ENCODE measurements around the gene PCGF3.
"Not testable (repeated sequence)": the region's sequence is repeated elsewhere in the genome, so short reads cannot be mapped to it uniquely, and the experiment has no call there.

Gene PCGF3

GRCh38 chr4:700587-701264 lies 4.9 kb upstream of the PCGF3 start:
- Mint-ChIP-seq H3K27me3 (no peaks in the 10 kb centered on the region), H3K4me3 (no peak overlapping the region), H3K36me3 (ENCODE audit: low read depth) (no peaks in the 10 kb centered on the region), H3K4me1 (ENCODE audit: low read depth) (peaks cover 18% of the 10 kb centered on the region), H3K9me3 (no peaks in the 10 kb centered on the region), H3K27ac (no peak overlapping the region)
- DNase-seq = no peak

- Mint-ChIP-seq H3K9me3 (no peaks in the 10 kb centered on the region), H3K27ac (no peak overlapping the region), H3K4me1 (ENCODE audit: low read depth) (peaks cover 18% of the 10 kb centered on the region), H3K27me3 (no peaks in the 10 kb centered on the region), H3K4me3 (no peak overlapping the region), H3K36me3 (ENCODE audit: low read depth) (no peaks in the 10 kb centered on the region)
- DNase-seq = no peak
Observed at GRCh38 chr4:702618-703048, 3.0 kb upstream of the PCGF3 start.

GRCh38 chr4:703336-704197 lies 2.1 kb upstream of the PCGF3 start:
- DNase-seq = no peak
- no peaks in the 10 kb centered on the region for H3K27me3 Mint-ChIP-seq
- H3K36me3 Mint-ChIP-seq (ENCODE audit: low read depth) = no peaks in the 10 kb centered on the region
- no peaks in the 10 kb centered on the region for H3K9me3 Mint-ChIP-seq
- no peak overlapping the region for H3K4me3 Mint-ChIP-seq
- H3K27ac Mint-ChIP-seq = no peak overlapping the region
- peaks cover 21% of the 10 kb centered on the region for H3K4me1 Mint-ChIP-seq (ENCODE audit: low read depth)

GRCh38 chr4:704198-704891 lies 1.3 kb upstream of the PCGF3 start:
- DNase-seq = no peak
- no peaks in the 10 kb centered on the region for H3K27me3 Mint-ChIP-seq
- H3K27ac Mint-ChIP-seq = no peak overlapping the region
- H3K4me1 Mint-ChIP-seq (ENCODE audit: low read depth) = peaks cover 23% of the 10 kb centered on the region
- no peaks in the 10 kb centered on the region for H3K36me3 Mint-ChIP-seq (ENCODE audit: low read depth)
- H3K4me3 Mint-ChIP-seq = no peak overlapping the region
- no peaks in the 10 kb centered on the region for H3K9me3 Mint-ChIP-seq

GRCh38 chr4:704971-705277 lies 708 bp upstream of the PCGF3 start:
- DNase-seq = no peak
- no peaks in the 10 kb centered on the region for H3K27me3 Mint-ChIP-seq
- H3K4me3 Mint-ChIP-seq = no peak overlapping the region
- H3K4me1 Mint-ChIP-seq (ENCODE audit: low read depth) = peaks cover 24% of the 10 kb centered on the region
- H3K9me3 Mint-ChIP-seq = no peaks in the 10 kb centered on the region
- no peak overlapping the region for H3K27ac Mint-ChIP-seq
- no peaks in the 10 kb centered on the region for H3K36me3 Mint-ChIP-seq (ENCODE audit: low read depth)

GRCh38 chr4:706083-706633 lies 526 bp downstream of the PCGF3 start:
- not testable (repeated sequence) for H3K36me3 Mint-ChIP-seq (ENCODE audit: low read depth)

GRCh38 chr4:706834-707598 lies 1.4 kb downstream of the PCGF3 start:
- Mint-ChIP-seq H3K27ac (no peak overlapping the region), H3K4me1 (ENCODE audit: low read depth) (peaks cover 22% of the 10 kb centered on the region)

More at GRCh38 chr4:706083-706633, 526 bp downstream of the PCGF3 start:
- not testable (repeated sequence) for DNase-seq, H3K27ac Mint-ChIP-seq, H3K9me3 Mint-ChIP-seq, H3K27me3 Mint-ChIP-seq
- Mint-ChIP-seq H3K4me1 (ENCODE audit: low read depth) (peaks cover 21% of the 10 kb centered on the region), H3K4me3 (peak overlapping the region; percentile 60)

GRCh38 chr4:707929-708630 lies 2.4 kb downstream of the PCGF3 start:
- peaks cover 23% of the 10 kb centered on the region for H3K4me1 Mint-ChIP-seq (ENCODE audit: low read depth)
- no peak overlapping the region for H3K4me3 Mint-ChIP-seq
- H3K36me3 Mint-ChIP-seq (ENCODE audit: low read depth) = peaks cover 6% of the 10 kb centered on the region
- H3K27me3 Mint-ChIP-seq = no peaks in the 10 kb centered on the region
- H3K27ac Mint-ChIP-seq = peak overlapping the region; percentile 77
- no peak for DNase-seq
- H3K9me3 Mint-ChIP-seq = no peaks in the 10 kb centered on the region

More at GRCh38 chr4:706834-707598, 1.4 kb downstream of the PCGF3 start:
- no peak for DNase-seq
- Mint-ChIP-seq H3K9me3 (no peaks in the 10 kb centered on the region), H3K4me3 (peak overlapping the region; percentile 27), H3K27me3 (no peaks in the 10 kb centered on the region), H3K36me3 (ENCODE audit: low read depth) (peaks cover 6% of the 10 kb centered on the region)

- no peak overlapping the region for H3K27ac Mint-ChIP-seq
- no peaks in the 10 kb centered on the region for H3K27me3 Mint-ChIP-seq
- peaks cover 23% of the 10 kb centered on the region for H3K4me1 Mint-ChIP-seq (ENCODE audit: low read depth)
Observed at GRCh38 chr4:708631-708933, 3.0 kb downstream of the PCGF3 start.

GRCh38 chr4:709348-709747 lies 3.7 kb downstream of the PCGF3 start:
- Mint-ChIP-seq H3K27me3 (no peaks in the 10 kb centered on the region), H3K27ac (no peak overlapping the region), H3K4me3 (no peak overlapping the region), H3K4me1 (ENCODE audit: low read depth) (peaks cover 25% of the 10 kb centered on the region), H3K36me3 (ENCODE audit: low read depth) (peaks cover 6% of the 10 kb centered on the region), H3K9me3 (no peaks in the 10 kb centered on the region)
- DNase-seq = no peak

More at GRCh38 chr4:708631-708933, 3.0 kb downstream of the PCGF3 start:
- Mint-ChIP-seq H3K36me3 (ENCODE audit: low read depth) (peaks cover 6% of the 10 kb centered on the region), H3K4me3 (no peak overlapping the region), H3K9me3 (no peaks in the 10 kb centered on the region)
- no peak for DNase-seq

- Mint-ChIP-seq H3K4me1 (ENCODE audit: low read depth) (peaks cover 30% of the 10 kb centered on the region), H3K27ac (no peak overlapping the region), H3K9me3 (no peaks in the 10 kb centered on the region), H3K36me3 (ENCODE audit: low read depth) (peaks cover 9% of the 10 kb centered on the region), H3K27me3 (no peaks in the 10 kb centered on the region), H3K4me3 (no peak overlapping the region)
- no peak for DNase-seq
Observed at GRCh38 chr4:710116-710515, 4.5 kb downstream of the PCGF3 start.

GRCh38 chr4:710916-711315 lies 5.3 kb downstream of the PCGF3 start:
- no peaks in the 10 kb centered on the region for H3K9me3 Mint-ChIP-seq
- peaks cover 30% of the 10 kb centered on the region for H3K4me1 Mint-ChIP-seq (ENCODE audit: low read depth)
- peaks cover 9% of the 10 kb centered on the region for H3K36me3 Mint-ChIP-seq (ENCODE audit: low read depth)
- no peak overlapping the region for H3K4me3 Mint-ChIP-seq
- no peaks in the 10 kb centered on the region for H3K27me3 Mint-ChIP-seq
- no peak overlapping the region for H3K27ac Mint-ChIP-seq
- no peak for DNase-seq

- no peaks in the 10 kb centered on the region for H3K9me3 Mint-ChIP-seq
Observed at GRCh38 chr4:712093-712492, 6.5 kb downstream of the PCGF3 start.

More at GRCh38 chr4:712093-712492, 6.5 kb downstream of the PCGF3 start:
- Mint-ChIP-seq H3K27me3 (no peaks in the 10 kb centered on the region), H3K4me1 (ENCODE audit: low read depth) (peaks cover 30% of the 10 kb centered on the region), H3K36me3 (ENCODE audit: low read depth) (peaks cover 9% of the 10 kb centered on the region), H3K4me3 (no peak overlapping the region), H3K27ac (no peak overlapping the region)
- no peak for DNase-seq

Measured in activated T-cell treated with anti-CD3 and anti-CD28 coated beads, Interleukin-2, amount 50 U/mL, for 24 hours (primary cell).